MM.1S (cell line): ENCODE measurements around the gene UBN1.

Experiments used
- EZH2 ChIP-seq: fragments of 300-600 bp; sonication (generic); optimal IDR thresholded peaks from 2 replicates; pipeline ENCODE3; 2017; ENCODE audit warnings: low read depth, mild to moderate bottlenecking, antibody characterized with exemption, low read length, mixed read lengths
- EZH2phosphoT487 ChIP-seq: fragments of 300-600 bp; sonication (generic); IDR thresholded peaks from 2 replicates; pipeline ENCODE4 v1.6.1; 2018; ENCODE audit warnings: antibody characterized with exemption, low read length
- TF ChIP-seq, protein P1 (sequence below): fragments of 300-600 bp; sonication (generic); IDR thresholded peaks from 2 replicates; pipeline ENCODE4 v1.5.1; 2016; ENCODE audit warnings: antibody characterized with exemption, low read length, mixed read lengths

GRCh38 chr16:4797805-4798252, 49.5 kb upstream of the UBN1 start:
- TF ChIP-seq, protein P1, sequence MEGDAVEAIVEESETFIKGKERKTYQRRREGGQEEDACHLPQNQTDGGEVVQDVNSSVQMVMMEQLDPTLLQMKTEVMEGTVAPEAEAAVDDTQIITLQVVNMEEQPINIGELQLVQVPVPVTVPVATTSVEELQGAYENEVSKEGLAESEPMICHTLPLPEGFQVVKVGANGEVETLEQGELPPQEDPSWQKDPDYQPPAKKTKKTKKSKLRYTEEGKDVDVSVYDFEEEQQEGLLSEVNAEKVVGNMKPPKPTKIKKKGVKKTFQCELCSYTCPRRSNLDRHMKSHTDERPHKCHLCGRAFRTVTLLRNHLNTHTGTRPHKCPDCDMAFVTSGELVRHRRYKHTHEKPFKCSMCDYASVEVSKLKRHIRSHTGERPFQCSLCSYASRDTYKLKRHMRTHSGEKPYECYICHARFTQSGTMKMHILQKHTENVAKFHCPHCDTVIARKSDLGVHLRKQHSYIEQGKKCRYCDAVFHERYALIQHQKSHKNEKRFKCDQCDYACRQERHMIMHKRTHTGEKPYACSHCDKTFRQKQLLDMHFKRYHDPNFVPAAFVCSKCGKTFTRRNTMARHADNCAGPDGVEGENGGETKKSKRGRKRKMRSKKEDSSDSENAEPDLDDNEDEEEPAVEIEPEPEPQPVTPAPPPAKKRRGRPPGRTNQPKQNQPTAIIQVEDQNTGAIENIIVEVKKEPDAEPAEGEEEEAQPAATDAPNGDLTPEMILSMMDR, result no peak
- no peak for TF ChIP-seq EZH2
- no peak for TF ChIP-seq EZH2phosphoT487
